Measurements from ENCODE around the gene POC1B.

POC1B gene

DNA sequence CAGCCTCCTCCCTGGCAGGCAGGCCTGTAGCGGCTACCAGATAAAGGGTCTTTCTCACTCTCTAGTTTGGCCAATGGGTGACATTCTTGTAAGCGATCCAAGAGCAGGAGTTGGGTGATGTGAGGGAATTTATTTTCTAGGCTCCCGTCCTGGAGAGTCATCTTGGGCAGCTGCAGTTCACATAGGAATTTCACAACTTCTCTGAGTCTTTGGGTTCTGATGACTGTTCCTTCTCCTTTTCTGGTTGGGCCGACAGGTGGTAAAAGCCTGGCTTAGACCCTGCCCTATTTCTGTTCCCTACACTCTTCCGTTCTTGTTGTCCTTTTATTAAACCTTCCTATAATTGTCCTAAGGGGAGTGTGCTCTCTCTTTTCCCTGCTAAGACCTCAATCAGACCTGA is 42.6 kb upstream of the POC1B start:
- H3K4me3 ChIP-seq (ENCODE audit: low read depth, low read length), result no peak overlapping the region
- no peak for TF ChIP-seq POLR2A (IDR thresholded peaks at IDR 0.05; ENCODE audit: extremely low read depth, insufficient read length)
- TF ChIP-seq MYC (IDR thresholded peaks at IDR 0.05; ENCODE audit: low read depth, low read length), result no peak
- TF ChIP-seq, protein P1, sequence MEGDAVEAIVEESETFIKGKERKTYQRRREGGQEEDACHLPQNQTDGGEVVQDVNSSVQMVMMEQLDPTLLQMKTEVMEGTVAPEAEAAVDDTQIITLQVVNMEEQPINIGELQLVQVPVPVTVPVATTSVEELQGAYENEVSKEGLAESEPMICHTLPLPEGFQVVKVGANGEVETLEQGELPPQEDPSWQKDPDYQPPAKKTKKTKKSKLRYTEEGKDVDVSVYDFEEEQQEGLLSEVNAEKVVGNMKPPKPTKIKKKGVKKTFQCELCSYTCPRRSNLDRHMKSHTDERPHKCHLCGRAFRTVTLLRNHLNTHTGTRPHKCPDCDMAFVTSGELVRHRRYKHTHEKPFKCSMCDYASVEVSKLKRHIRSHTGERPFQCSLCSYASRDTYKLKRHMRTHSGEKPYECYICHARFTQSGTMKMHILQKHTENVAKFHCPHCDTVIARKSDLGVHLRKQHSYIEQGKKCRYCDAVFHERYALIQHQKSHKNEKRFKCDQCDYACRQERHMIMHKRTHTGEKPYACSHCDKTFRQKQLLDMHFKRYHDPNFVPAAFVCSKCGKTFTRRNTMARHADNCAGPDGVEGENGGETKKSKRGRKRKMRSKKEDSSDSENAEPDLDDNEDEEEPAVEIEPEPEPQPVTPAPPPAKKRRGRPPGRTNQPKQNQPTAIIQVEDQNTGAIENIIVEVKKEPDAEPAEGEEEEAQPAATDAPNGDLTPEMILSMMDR (IDR thresholded peaks at IDR 0.05; ENCODE audit: low read depth, low read length), result no peak
- TF ChIP-seq MAX (IDR thresholded peaks at IDR 0.05; ENCODE audit: low read depth, low read length), result no peak
- no peak for DNase-seq (ENCODE audit: low read depth)

- no peak overlapping the region for H3K4me3 ChIP-seq (ENCODE audit: low read depth, low read length)
- no peak for TF ChIP-seq MAX (IDR thresholded peaks at IDR 0.05; ENCODE audit: low read depth, low read length)
- TF ChIP-seq POLR2A (IDR thresholded peaks at IDR 0.05; ENCODE audit: extremely low read depth, insufficient read length), result no peak
- TF ChIP-seq, protein P1 (IDR thresholded peaks at IDR 0.05; ENCODE audit: low read depth, low read length), result no peak
- no peak for TF ChIP-seq MYC (IDR thresholded peaks at IDR 0.05; ENCODE audit: low read depth, low read length)
- DNase-seq (ENCODE audit: low read depth), result no peak
Measured at GRCh38 chr12:89567691-89568239, 41.9 kb upstream of the POC1B start.

- H3K4me3 ChIP-seq (ENCODE audit: low read depth, low read length), result no peak overlapping the region
- DNase-seq (ENCODE audit: low read depth), result peak; percentile 43
- no peak for TF ChIP-seq MAX (IDR thresholded peaks at IDR 0.05; ENCODE audit: low read depth, low read length)
- no peak for TF ChIP-seq POLR2A (IDR thresholded peaks at IDR 0.05; ENCODE audit: extremely low read depth, insufficient read length)
Measured at GRCh38 chr12:89566615-89567014, 40.8 kb upstream of the POC1B start.

DNA sequence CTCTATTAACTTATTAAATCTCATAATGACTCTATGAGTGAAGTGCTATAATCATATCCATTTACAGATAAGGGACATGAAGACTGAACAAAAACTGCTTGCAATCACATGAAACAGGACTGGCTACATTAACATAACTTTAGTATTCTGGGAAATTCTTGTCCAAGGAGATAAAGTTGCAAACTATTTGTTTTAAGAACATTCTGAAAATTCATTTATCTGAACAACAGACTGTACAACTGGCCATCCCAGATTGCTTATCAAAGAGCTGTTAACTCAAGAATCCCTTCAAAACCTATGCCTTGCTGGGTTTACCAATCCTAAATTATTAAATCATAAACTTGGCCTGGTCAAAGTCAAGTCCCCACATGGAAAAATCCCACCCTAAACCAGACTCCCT is 39.2 kb upstream of the POC1B start:
- DNase-seq (ENCODE audit: low read depth), result no peak
- TF ChIP-seq, protein P1 (IDR thresholded peaks at IDR 0.05; ENCODE audit: low read depth, low read length), result no peak
- H3K4me3 ChIP-seq (ENCODE audit: low read depth, low read length), result no peak overlapping the region

- H3K4me3 ChIP-seq (ENCODE audit: low read depth, low read length), result no peak overlapping the region
- TF ChIP-seq, protein P1 (IDR thresholded peaks at IDR 0.05; ENCODE audit: low read depth, low read length), result no peak
- TF ChIP-seq MYC (IDR thresholded peaks at IDR 0.05; ENCODE audit: low read depth, low read length) (no peak), MAX (IDR thresholded peaks at IDR 0.05; ENCODE audit: low read depth, low read length) (no peak), POLR2A (IDR thresholded peaks at IDR 0.05; ENCODE audit: extremely low read depth, insufficient read length) (no peak)
- DNase-seq (ENCODE audit: low read depth), result no peak
Measured at GRCh38 chr12:89559753-89560152, 33.9 kb upstream of the POC1B start.

DNA sequence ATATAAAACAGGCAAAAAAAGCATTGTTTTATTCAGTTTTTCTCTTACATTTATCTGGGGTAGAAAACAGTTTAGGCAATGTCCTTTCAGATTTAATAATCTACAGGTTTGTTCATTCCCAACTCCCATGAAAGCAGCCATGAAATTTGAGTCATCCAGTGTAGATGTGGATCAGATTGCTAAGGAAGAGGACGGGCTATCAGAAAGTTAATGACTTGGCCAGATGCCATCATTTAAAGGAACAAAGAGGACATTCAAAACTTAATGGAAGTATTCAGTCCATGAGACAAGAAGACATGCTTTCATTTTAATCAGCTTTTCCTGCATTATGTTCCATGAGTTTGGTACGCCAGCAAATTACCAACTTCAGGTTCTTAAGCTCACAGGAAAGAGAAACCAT is 31.1 kb upstream of the POC1B start:
- no peak overlapping the region for H3K4me3 ChIP-seq (ENCODE audit: low read depth, low read length)
- no peak for DNase-seq (ENCODE audit: low read depth)
- TF ChIP-seq, protein P1 (IDR thresholded peaks at IDR 0.05; ENCODE audit: low read depth, low read length), result no peak
- TF ChIP-seq MAX (IDR thresholded peaks at IDR 0.05; ENCODE audit: low read depth, low read length) (no peak), POLR2A (IDR thresholded peaks at IDR 0.05; ENCODE audit: extremely low read depth, insufficient read length) (no peak), MYC (IDR thresholded peaks at IDR 0.05; ENCODE audit: low read depth, low read length) (no peak)

Measured in NB4 (cell line).